C1 segment of cervical spinal cord (tissue), 14 donors: ENCODE data around the gene PSG11.
"Not testable (repeated sequence)": the region's sequence is repeated elsewhere in the genome, so short reads cannot be mapped to it uniquely, and the experiment has no call there.

ENCODE experiments used
- DNase-seq, 14 donors: peaks; one replicate each; lab custom pipeline; 2025; lab: John Stamatoyannopoulos, UW

Gene PSG11

GRCh38 chr19:42989186-42989585 is 37.1 kb downstream of the PSG11 start:
- not testable (repeated sequence) for DNase-seq

- DNase-seq = not testable (repeated sequence)
Observed at GRCh38 chr19:42988206-42988605, 38.1 kb downstream of the PSG11 start.

- no peak for DNase-seq
Observed at GRCh38 chr19:42985588-42985987, 40.7 kb downstream of the PSG11 start.

- not testable (repeated sequence) for DNase-seq
Observed at GRCh38 chr19:42982111-42982510, 44.2 kb downstream of the PSG11 start.

GRCh38 chr19:42971451-42971850 is 54.8 kb downstream of the PSG11 start:
- not testable (repeated sequence) for DNase-seq

GRCh38 chr19:42965176-42965575 is 61.1 kb downstream of the PSG11 start:
- DNase-seq = no peak

GRCh38 chr19:42961119-42961518 is 65.2 kb downstream of the PSG11 start:
- no peak for DNase-seq
